GM18861 (cell line): ENCODE measurements around the gene CLDND1.
A peak's percentile ranks its signal among the peaks of the same experiment; 100 is the strongest.

ENCODE experiments used
- ATAC-seq: cut with Tn5 transposase; IDR thresholded peaks from one replicate; pipeline ENCODE4 v1.9.1; 2021; ENCODE audit not compliant: unreplicated experiment

The CLDND1 gene

GRCh38 chr3:98552232-98553020 is 29.7 kb upstream of the CLDND1 start:
- no peak for ATAC-seq

DNA sequence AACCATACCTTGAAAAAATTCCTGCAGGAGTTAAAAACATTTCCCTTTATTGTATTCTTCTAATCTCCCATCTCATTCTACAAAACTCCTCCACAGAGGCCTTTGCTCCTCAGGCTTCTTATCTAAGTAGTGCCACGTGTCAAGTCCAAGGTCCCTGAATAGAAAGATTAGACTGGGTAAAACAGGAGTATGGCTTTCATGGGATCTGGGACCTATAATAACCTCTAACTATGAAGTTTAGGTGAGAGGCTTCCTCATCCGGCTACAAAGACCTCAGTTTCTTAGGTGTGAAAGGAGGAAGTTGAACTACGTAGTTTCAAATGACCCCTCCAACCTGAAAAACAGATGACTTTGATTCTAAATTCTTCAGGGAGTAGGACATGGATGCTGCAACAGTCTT is 29.1 kb upstream of the CLDND1 start:
- no peak for ATAC-seq

GRCh38 chr3:98551236-98551635 is 28.5 kb upstream of the CLDND1 start:
- ATAC-seq = no peak

DNA sequence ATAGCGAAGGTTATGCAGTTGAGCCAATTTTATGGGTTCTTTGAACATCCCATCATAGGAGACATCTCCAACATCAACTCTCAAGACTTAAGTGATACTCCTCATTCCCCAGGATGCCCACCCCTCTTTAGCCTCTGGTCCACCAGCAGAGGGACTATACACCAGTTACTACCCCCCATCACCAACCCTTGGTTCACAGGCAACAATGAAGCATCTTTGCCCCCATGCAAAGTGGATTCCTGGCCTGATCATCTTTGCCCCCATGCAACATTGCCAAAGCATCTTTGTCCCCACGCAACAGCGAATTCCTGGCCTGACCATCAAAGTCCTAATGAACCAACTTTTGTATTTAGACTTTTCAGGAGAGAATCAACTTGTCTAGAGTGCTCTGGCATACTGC is 28.1 kb upstream of the CLDND1 start:
- no peak for ATAC-seq

DNA sequence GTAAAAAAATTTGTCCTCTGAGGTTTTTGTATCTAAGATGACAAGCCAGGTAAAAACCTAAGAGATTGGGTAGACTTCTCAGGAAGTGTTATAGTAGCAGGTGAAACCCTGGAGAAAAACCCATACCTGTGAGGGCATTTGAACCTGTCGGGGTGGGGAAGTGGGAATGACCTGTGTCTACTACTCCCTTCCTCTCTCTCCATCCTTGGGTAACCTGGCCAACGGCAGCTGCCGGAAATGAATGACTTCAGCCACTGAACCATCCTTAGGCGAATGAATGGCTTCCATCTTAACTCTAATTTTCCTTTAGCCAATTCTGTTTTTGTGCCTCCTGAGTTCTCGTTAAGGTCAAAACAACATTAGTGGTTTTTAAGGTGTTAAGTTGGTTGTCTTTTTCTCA is 25.8 kb upstream of the CLDND1 start:
- no peak for ATAC-seq

DNA sequence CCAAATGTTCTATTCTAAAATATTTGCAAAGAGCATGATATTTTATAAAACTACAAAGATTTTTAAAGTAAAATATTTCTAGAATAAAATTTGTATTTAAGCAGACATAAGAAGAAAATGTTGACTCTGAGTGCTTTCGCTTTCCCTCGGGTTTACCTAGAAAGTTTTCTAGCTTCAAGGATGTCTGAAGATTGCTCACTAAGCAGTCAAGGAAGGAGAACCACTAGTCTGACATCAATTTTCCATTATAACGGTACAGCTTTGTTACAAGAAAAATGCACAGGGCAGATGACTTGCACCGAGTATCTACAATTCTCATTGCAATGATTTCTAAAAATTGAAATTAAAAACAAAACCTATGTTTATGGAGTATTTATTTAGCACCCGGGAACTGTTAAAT is 23.2 kb upstream of the CLDND1 start:
- peak; percentile 55 for ATAC-seq

DNA sequence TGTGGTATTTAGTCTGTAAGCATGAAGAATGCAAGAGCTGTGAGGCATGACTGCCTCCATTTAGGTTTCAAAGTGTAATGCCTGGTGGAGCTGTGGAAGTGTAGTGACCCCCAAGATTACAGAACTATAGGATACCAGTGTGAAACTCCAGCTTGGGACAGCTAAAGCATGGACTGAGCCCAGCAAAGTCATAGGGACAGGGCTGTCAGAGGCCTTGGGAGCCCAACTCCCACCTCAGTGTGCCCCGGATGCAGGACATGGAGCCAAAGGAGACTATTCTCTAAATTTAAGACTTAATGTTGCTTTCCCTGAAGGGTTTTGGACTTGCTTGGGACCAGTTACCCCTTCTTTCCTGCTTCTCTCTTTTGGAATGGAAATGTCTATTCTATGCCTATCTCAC is 19.9 kb upstream of the CLDND1 start:
- ATAC-seq = no peak

GRCh38 chr3:98541695-98542094 is 19.0 kb upstream of the CLDND1 start:
- ATAC-seq = no peak

DNA sequence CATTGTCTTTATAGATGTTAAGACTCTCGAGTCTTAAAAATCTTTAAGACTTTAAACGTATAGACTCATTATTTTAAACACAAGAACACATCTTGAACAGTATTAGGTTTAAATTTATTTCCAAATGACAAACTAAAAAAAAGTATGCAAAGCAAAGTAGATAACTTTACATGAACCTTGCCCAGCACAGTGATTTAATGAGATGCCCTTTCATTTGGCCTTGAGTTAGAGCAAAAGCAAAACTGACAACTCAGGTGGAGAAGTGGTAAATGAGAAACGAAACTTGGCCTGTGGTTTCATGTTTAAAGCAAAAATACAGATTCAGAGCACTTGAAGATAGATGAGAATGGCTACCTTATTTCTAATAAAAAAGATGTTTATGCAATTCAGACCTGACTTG is 17.6 kb upstream of the CLDND1 start:
- ATAC-seq = peak; percentile 37

GRCh38 chr3:98536456-98537017 is 13.8 kb upstream of the CLDND1 start:
- peak; percentile 73 for ATAC-seq

DNA sequence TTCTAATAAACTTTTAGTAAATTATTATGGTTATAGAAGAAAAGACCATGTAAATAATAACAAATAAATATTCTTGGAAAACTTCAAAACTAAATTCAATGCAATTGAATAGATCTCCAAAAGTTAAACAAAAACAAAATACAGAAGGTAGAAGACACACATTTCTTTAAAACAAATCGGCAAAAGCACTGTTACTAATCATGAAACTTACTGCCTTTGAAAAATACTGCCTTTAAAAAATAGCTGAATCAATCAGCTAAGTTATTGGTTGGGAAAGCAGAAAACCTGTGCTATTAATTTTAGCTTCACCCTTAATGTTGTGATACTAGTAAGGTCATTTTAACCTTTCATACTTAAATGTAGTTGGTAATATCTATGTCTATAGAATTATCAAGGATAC is 12.0 kb upstream of the CLDND1 start:
- no peak for ATAC-seq

DNA sequence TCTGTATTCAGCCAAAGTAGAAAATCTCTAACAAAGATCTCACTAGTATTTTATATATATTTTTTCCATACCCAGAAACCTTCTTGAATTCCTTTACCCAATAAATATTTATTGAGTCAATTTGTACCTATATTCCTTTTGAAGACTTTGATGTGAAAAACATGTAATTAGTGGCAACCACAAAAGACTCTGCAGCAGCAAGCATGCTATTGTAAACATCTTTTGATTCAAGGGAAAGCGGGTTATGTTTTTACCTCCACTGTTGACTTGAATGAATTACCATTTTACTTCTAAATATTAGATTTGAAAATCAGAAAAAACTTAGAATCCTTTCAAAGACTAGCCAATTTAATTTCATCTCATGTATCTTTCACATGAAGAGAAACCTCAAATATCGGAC is 11.5 kb upstream of the CLDND1 start:
- no peak for ATAC-seq

DNA sequence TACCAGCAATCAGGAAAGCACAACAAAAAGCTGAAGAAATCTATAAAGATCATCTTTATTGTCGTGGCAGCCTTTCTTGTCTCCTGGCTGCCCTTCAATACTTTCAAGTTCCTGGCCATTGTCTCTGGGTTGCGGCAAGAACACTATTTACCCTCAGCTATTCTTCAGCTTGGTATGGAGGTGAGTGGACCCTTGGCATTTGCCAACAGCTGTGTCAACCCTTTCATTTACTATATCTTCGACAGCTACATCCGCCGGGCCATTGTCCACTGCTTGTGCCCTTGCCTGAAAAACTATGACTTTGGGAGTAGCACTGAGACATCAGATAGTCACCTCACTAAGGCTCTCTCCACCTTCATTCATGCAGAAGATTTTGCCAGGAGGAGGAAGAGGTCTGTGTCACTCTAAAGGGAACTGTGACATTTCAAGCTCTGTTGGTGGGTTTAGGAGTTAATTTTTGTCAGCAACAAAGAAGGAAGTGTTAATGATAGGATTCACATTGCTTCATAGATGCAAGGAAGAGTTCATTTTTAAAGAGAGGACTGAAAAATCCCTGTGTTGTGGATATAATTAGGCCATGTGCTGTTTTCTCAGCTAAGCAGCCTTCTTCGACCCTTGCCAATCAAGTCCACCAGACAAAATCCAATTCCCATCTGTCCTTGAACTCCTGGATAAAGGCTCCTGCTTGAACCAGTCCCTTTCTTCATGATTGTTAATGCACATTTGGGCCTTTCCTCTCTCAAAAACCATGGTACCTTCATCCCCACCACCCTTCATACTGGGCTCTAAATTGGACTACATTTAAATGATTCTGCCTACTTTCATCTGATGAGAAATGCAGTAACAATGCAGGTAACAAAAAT is 10.2 kb upstream of the CLDND1 start:
- no peak for ATAC-seq

GRCh38 chr3:98532275-98532637 is 9.6 kb upstream of the CLDND1 start:
- no peak for ATAC-seq

- peak; percentile 22 for ATAC-seq
These were observed 9.0 kb upstream of the CLDND1 start, which contains the start of gene GPR15 for GRCh38 chr3:98531622-98532274. GPR15 (plus strand) TSS chr3:98531978; CDS start chr3:98532034, 56 bp downstream.

- ATAC-seq = no peak
These were observed 8.0 kb upstream of the CLDND1 start for GRCh38 chr3:98530676-98531075.

- no peak for ATAC-seq
These were observed 7.3 kb upstream of the CLDND1 start for GRCh38 chr3:98529856-98530459.

DNA sequence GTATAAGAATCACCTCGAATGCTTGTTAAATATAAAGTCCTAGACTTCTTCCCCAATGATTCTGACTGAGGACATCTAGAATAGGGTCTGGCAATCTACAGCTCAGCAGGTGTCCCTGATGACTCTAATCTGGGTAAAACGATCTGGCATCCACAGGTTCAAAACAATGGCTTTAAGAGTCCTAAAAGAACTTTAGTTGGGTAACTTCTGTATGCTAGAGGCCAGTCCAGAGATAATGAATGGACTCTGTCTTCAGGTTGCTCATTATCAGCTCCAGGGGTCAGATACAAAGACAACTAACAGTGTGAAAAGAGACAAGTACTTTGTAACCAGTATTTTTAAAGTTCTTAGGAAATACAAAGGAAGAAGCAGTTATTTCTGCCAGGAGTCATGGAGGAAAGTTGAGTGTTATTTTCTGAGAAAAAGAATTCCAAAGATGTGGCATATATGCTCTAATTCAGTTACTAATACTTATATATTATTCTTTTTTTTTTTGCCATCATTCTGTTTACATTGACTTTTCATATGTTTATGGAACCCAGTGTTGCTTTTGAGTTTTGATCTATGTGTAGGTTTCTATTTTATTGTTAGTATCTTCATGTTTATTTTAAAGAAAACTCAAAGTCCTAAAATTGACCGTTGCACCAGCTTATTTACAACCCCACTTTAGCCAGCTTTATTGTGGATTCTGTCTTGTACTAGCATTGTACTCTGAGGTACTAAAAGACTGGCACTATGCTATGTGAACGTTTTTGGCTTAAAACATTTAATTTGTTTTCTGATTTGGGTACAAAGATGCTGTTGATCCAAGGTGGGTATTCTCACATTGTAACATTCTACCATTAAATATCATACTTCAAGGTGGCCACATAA is 6.0 kb upstream of the CLDND1 start:
- no peak for ATAC-seq

DNA sequence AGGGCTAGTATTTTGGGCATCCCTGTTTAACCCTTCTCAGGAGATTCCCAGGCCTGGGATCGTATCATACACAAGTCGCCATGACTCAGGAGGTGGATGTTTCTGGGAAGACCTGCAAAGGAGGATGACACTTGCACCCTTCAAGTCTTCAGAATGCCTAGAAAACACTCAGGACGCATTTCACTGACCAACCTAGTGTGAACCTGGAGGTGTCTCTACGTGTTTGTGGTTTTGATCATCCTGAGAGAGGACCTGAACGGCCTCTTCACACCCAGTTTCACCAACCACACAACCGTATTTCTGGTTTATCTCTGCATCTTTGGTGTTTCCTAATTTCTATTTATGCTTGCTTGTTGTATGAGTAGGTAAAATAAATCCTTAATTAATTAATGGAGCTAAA is 2.8 kb upstream of the CLDND1 start:
- ATAC-seq = no peak
